Measurements from ENCODE around the gene MAST2. TPM values are rescaled to one million over a fixed set of nuclear protein-coding genes. Genes with fewer than 3 reads are reported as not detected.
A peak's percentile ranks its signal among the peaks of the same experiment; 100 is the strongest.

The MAST2 gene
- total RNA-seq, 1 donor from 2014 or later = 60.7 TPM

DNA sequence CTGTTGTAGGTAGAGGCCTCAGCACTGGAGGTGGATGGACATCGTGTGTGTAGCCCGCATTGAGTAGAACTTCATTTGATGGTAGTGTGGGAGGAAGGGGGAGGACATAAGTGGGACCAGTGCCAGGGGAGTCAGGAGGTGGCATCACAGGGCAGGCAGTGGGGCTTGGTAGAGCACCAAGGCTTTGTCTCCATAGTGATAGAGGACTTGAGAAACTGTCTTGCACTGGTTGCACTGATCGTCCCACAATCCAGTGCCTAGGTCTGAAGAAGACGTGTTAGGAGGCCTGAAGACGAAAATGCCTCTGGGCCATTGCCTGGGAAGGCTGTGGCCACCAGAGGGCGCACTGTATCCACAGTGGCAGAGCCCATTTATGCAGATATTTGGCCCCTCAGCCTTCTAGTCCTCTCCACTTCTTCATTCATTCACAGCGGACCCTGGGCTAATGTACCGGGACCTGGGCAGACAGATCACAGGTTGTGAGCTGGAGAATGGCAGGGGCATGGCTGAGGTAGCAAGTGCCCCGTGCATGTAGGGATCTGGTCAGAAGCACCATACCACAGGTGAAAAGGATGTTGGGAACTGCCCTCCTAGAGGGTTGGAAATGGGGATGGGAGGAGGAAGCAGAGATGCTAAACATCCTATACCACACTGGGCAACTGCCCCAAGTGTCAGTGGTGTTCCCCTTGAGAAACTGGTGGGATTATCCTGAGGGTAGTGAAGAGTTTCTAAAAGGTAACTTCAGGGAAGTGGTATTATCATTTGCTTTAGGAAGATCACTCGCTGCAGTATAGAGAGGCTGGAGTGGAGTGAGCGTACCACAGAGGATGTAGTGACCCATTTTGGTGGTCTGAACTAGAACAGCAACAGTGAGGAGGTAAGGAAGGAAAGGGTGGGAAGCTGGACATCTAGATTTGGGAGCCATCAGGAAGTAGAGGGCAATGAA is 233.8 kb downstream of the MAST2 start:
- Mint-ChIP-seq H3K9me3 (no peaks in the 10 kb centered on the region), H3K4me3 (no peak overlapping the region), H3K27ac (no peak overlapping the region), H3K36me3 (peaks cover 4% of the 10 kb centered on the region), H3K4me1 (peaks cover 3% of the 10 kb centered on the region), H3K27me3 (ENCODE audit: low read depth) (no peaks in the 10 kb centered on the region)
- TF ChIP-seq, protein P1, sequence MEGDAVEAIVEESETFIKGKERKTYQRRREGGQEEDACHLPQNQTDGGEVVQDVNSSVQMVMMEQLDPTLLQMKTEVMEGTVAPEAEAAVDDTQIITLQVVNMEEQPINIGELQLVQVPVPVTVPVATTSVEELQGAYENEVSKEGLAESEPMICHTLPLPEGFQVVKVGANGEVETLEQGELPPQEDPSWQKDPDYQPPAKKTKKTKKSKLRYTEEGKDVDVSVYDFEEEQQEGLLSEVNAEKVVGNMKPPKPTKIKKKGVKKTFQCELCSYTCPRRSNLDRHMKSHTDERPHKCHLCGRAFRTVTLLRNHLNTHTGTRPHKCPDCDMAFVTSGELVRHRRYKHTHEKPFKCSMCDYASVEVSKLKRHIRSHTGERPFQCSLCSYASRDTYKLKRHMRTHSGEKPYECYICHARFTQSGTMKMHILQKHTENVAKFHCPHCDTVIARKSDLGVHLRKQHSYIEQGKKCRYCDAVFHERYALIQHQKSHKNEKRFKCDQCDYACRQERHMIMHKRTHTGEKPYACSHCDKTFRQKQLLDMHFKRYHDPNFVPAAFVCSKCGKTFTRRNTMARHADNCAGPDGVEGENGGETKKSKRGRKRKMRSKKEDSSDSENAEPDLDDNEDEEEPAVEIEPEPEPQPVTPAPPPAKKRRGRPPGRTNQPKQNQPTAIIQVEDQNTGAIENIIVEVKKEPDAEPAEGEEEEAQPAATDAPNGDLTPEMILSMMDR (IDR thresholded peaks at IDR 0.05; ENCODE audit: unreplicated experiment) = peak; percentile 96
- DNase-seq (ENCODE audit: low spot score in 2 of 2, unreplicated experiment in 2 of 2) = peak; percentile 74 to 90

DNA sequence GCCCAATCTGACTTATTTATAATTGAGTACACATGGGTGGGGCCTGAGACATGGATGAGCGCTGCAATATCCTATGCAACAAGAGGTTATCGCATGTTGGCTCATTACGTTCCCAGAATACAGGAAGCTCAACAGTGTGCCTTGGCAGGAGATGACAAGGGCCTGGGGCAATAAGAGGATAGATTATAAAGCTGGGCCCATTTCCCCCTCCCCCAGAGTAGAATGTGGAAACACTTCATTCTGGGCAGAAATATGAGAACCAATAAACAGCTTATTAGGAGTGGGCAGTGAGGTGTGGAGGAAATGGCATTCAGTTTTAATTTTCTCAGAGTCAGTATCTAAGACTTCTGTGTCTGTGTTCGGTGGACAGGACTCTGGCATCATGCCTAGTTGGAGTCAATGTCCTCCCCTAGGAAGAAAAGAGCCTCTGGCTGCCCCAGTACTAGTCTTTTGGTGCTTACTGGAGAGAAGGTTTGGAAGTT is 236.2 kb downstream of the MAST2 start:
- Mint-ChIP-seq H3K4me1 (peaks cover 3% of the 10 kb centered on the region), H3K27me3 (ENCODE audit: low read depth) (no peaks in the 10 kb centered on the region), H3K27ac (no peak overlapping the region), H3K36me3 (peaks cover 17% of the 10 kb centered on the region), H3K9me3 (no peaks in the 10 kb centered on the region), H3K4me3 (no peak overlapping the region)
- TF ChIP-seq, protein P1 (IDR thresholded peaks at IDR 0.05; ENCODE audit: unreplicated experiment) = no peak
- no peak for DNase-seq (ENCODE audit: low spot score in 2 of 2, unreplicated experiment in 2 of 2)

GRCh38 chr1:46041551-46041950 is 238.1 kb downstream of the MAST2 start:
- H3K4me3 Mint-ChIP-seq = no peak overlapping the region
- no peak overlapping the region for H3K27ac Mint-ChIP-seq
- H3K4me1 Mint-ChIP-seq = peaks cover 3% of the 10 kb centered on the region
- no peak for DNase-seq (ENCODE audit: low spot score in 2 of 2, unreplicated experiment in 2 of 2)
- no peaks in the 10 kb centered on the region for H3K9me3 Mint-ChIP-seq
- no peaks in the 10 kb centered on the region for H3K27me3 Mint-ChIP-seq (ENCODE audit: low read depth)
- H3K36me3 Mint-ChIP-seq = peaks cover 24% of the 10 kb centered on the region
- TF ChIP-seq, protein P1 (IDR thresholded peaks at IDR 0.05; ENCODE audit: unreplicated experiment) = no peak

DNA sequence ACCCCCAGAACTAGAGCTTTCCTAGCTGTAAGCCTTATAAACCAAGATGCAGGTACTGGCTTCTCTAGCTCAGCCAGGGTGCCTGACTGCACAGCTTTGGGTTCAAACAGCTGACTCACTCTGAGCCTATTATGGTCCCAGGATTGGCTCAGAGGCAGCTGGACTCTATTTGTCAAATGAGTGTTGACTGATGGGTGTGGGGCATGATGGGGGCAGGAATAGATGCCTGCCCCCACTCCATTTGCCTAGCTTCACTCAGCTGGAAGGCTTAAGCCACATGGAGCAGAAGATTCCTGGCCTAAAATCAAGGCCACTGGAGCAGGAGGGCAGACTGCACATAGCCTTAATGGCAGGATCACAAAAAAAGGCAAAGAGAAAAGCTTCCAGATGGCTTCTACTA is 238.6 kb downstream of the MAST2 start:
- H3K4me3 Mint-ChIP-seq = no peak overlapping the region
- no peaks in the 10 kb centered on the region for H3K27me3 Mint-ChIP-seq (ENCODE audit: low read depth)
- H3K36me3 Mint-ChIP-seq = peaks cover 24% of the 10 kb centered on the region
- no peak overlapping the region for H3K27ac Mint-ChIP-seq
- H3K4me1 Mint-ChIP-seq = peaks cover 3% of the 10 kb centered on the region
- no peak for DNase-seq (ENCODE audit: low spot score in 2 of 2, unreplicated experiment in 2 of 2)
- H3K9me3 Mint-ChIP-seq = no peaks in the 10 kb centered on the region
- TF ChIP-seq, protein P1 (IDR thresholded peaks at IDR 0.05; ENCODE audit: unreplicated experiment) = no peak

DNA sequence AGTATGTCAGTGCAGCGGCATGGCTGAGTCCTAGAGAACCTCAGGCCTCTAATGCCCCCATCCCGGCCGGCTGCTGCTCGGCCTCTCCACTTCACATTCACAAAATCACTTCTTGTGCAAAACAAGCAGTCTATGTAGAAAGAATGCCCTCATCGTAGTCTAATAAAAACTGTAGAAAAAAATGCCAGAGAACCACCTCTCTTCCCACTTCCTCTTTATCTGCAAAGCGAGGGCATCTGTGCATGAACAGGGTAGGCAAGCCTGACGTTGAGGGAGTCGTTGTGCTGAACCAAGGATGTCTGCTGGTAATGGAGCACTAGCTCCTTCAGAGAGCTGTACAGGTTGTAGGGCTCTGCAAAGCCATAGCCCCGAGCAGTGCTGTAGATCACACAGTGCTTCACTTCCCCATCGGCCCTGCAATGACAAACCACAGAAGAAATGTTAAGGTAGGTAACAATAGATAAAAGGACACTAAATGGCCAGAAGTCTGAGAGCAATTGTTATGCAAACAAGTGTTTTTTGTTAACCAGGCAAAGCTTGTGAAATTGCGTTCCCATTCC is 240.1 kb downstream of the MAST2 start:
- no peak for DNase-seq (ENCODE audit: low spot score in 2 of 2, unreplicated experiment in 2 of 2)
- Mint-ChIP-seq H3K4me3 (no peak overlapping the region), H3K36me3 (peaks cover 27% of the 10 kb centered on the region), H3K9me3 (no peaks in the 10 kb centered on the region), H3K27me3 (ENCODE audit: low read depth) (no peaks in the 10 kb centered on the region), H3K4me1 (peaks cover 3% of the 10 kb centered on the region), H3K27ac (no peak overlapping the region)
- TF ChIP-seq, protein P1 (IDR thresholded peaks at IDR 0.05; ENCODE audit: unreplicated experiment) = no peak
